OCI-LY7 (cell line): ENCODE data around the gene YKT6. TPM values are rescaled to one million over a fixed set of nuclear protein-coding genes. Genes with fewer than 3 reads are reported as not detected.

ENCODE experiments used
- BruUV-seq: library from RNA; stranded (reverse); fragments of 400-500 nt; replicated peaks from 2 replicates; lab custom pipeline; 2021; lab: Mats Ljungman, UMichigan
- CTCF ChIA-PET: fragments of 300-600 bp; sonication (Branson Sonifier 250); formaldehyde crosslinking; loops from one replicate; lab custom pipeline; 2022; ENCODE audit warnings: antibody characterized with exemption; ENCODE audit not compliant: unreplicated experiment; lab: Charles Lee
- POLR2A ChIA-PET: fragments of 300-600 bp; sonication (Branson Sonifier 250); formaldehyde crosslinking; loops from one replicate; lab custom pipeline; 2022; ENCODE audit warnings: antibody characterized with exemption; lab: Charles Lee
- DNase-seq: peaks from one replicate; pipeline ENCODE4 v3.0.0-alpha.2; 2015; ENCODE audit warnings: low spot score
- H2AFZ ChIP-seq: fragments of 200-600 bp; sonication (generic), shearing (Covaris generic); 2 replicates; pipeline ENCODE4 v1.6.1; 2014; ENCODE audit warnings: mild to moderate bottlenecking, antibody characterized with exemption, low read length, moderate library complexity
- H3K27ac ChIP-seq: fragments of 200-600 bp; sonication (generic); 2 replicates; pipeline ENCODE4 v1.5.1; 2014; ENCODE audit warnings: mixed run types, low read depth, mild to moderate bottlenecking, moderate library complexity, low read length, inconsistent platforms; ENCODE audit not compliant: poor library complexity, severe bottlenecking
- H3K36me3 ChIP-seq: fragments of 200-600 bp; sonication (generic); 2 replicates; pipeline ENCODE4 v1.6.1; 2014; ENCODE audit warnings: mild to moderate bottlenecking, antibody characterized with exemption, low read length, moderate library complexity, mixed read lengths; ENCODE audit not compliant: insufficient read depth
- H3K4me1 ChIP-seq: fragments of 200-600 bp; sonication (generic); 2 replicates; pipeline ENCODE4 v1.5.1; 2014; ENCODE audit warnings: mild to moderate bottlenecking, low read length; ENCODE audit not compliant: insufficient read depth, poor library complexity, severe bottlenecking
- H3K4me2 ChIP-seq: fragments of 200-600 bp; sonication (generic); 2 replicates; pipeline ENCODE4 v1.6.1; 2014; ENCODE audit warnings: mild to moderate bottlenecking, low read length
- H3K4me3 ChIP-seq: fragments of 200-600 bp; sonication (generic); 2 replicates; pipeline ENCODE4 v1.5.1; 2014; ENCODE audit warnings: mild to moderate bottlenecking, low read depth, low read length; ENCODE audit not compliant: poor library complexity, severe bottlenecking
- H3K79me2 ChIP-seq: fragments of 200-600 bp; sonication (generic); 2 replicates; pipeline ENCODE4 v1.6.1; 2016; ENCODE audit warnings: low read depth, mild to moderate bottlenecking, low read length, moderate library complexity, mixed read lengths; ENCODE audit not compliant: insufficient read depth
- H3K9me2 ChIP-seq: fragments of 200-600 bp; sonication (generic); 2 replicates; pipeline ENCODE4 v1.6.1; 2016; ENCODE audit warnings: mild to moderate bottlenecking, low read length, mixed read lengths; ENCODE audit not compliant: insufficient read depth
- H3K9me3 ChIP-seq: fragments of 200-600 bp; sonication (generic); 2 replicates; pipeline ENCODE4 v1.6.1; 2014; ENCODE audit warnings: mild to moderate bottlenecking, mixed run types, low read length, mixed read lengths
- H4K20me1 ChIP-seq: fragments of 200-600 bp; sonication (generic); 2 replicates; pipeline ENCODE4 v1.6.1; 2014; ENCODE audit warnings: mild to moderate bottlenecking, antibody characterized with exemption, low read length, moderate library complexity, mixed read lengths; ENCODE audit not compliant: insufficient read depth
- CTCF ChIP-seq: fragments of 200-600 bp; sonication (generic); conservative IDR thresholded peaks from 2 replicates; pipeline ENCODE4 v1.5.1; 2014; ENCODE audit warnings: mild to moderate bottlenecking, antibody characterized with exemption, low read length, moderate library complexity, mixed read lengths
- EZH2phosphoT487 ChIP-seq: fragments of 200-600 bp; sonication (generic); IDR thresholded peaks from 2 replicates; pipeline ENCODE4 v1.6.1; 2018; ENCODE audit warnings: low read depth, borderline replicate concordance, mild to moderate bottlenecking, mixed run types, antibody characterized with exemption, low read length, moderate library complexity, mixed read lengths
- intact Hi-C: fragments of 100-400 bp; cut with micrococcal nuclease; formaldehyde crosslinking; loops from one replicate; pipeline ENCODE4 v1.10.0; 2022; ENCODE audit not compliant: unreplicated experiment
- total RNA-seq, 2 experiments: library from RNA; depleted of rRNA in 1 of 2; stranded (reverse); fragments of >200 nt in 1 of 2; shearing (Covaris generic) in 1 of 2; gene quantifications; 2 replicates each; pipeline ENCODE4 v1.2.3, GENCODE V29; 2014 to 2022

YKT6 gene
- total RNA-seq, 2 experiments from 2014 or later = 50.6 to 74.2 TPM

- ChIA-PET POLR2A (no interaction called here), CTCF (no interaction called here)
- BruUV-seq = no TSS peak
These were observed 41.7 kb upstream of the YKT6 start for GRCh38 chr7:44158873-44159631.

GRCh38 chr7:44159824-44160630 lies 40.8 kb upstream of the YKT6 start:
- no peak overlapping the region for H2AFZ ChIP-seq
- DNase-seq = no peak
- no peak for TF ChIP-seq CTCF
- TF ChIP-seq EZH2phosphoT487 = no peak
- no TSS peak for BruUV-seq
- no peaks in the 10 kb centered on the region for H3K79me2 ChIP-seq
- no peaks in the 10 kb centered on the region for H3K4me1 ChIP-seq
- intact Hi-C loops = no loop called here
- POLR2A ChIA-PET = no interaction called here
- H3K9me3 ChIP-seq = no peaks in the 10 kb centered on the region
- CTCF ChIA-PET = no interaction called here
- no peak overlapping the region for H3K4me2 ChIP-seq
- no peaks in the 10 kb centered on the region for H4K20me1 ChIP-seq
- H3K36me3 ChIP-seq = no peaks in the 10 kb centered on the region
- no peak overlapping the region for H3K27ac ChIP-seq
- no peaks in the 10 kb centered on the region for H3K9me2 ChIP-seq
- H3K4me3 ChIP-seq = no peak overlapping the region

More at GRCh38 chr7:44158873-44159631, 41.7 kb upstream of the YKT6 start:
- Histone ChIP-seq H3K36me3 (no peaks in the 10 kb centered on the region), H3K4me3 (no peak overlapping the region), H3K9me3 (no peaks in the 10 kb centered on the region), H3K9me2 (no peaks in the 10 kb centered on the region), H3K4me1 (no peaks in the 10 kb centered on the region), H3K4me2 (no peak overlapping the region), H3K27ac (no peak overlapping the region), H4K20me1 (no peaks in the 10 kb centered on the region), H2AFZ (no peak overlapping the region), H3K79me2 (no peaks in the 10 kb centered on the region)
- intact Hi-C loops = no loop called here
- DNase-seq = no peak
- TF ChIP-seq EZH2phosphoT487 (no peak), CTCF (no peak)

GRCh38 chr7:44161371-44161770 lies 39.4 kb upstream of the YKT6 start:
- Histone ChIP-seq H4K20me1 (no peaks in the 10 kb centered on the region), H3K4me2 (no peak overlapping the region), H3K79me2 (no peaks in the 10 kb centered on the region), H3K27ac (no peak overlapping the region), H2AFZ (no peak overlapping the region), H3K9me2 (no peaks in the 10 kb centered on the region), H3K36me3 (no peaks in the 10 kb centered on the region), H3K9me3 (no peaks in the 10 kb centered on the region), H3K4me3 (no peak overlapping the region), H3K4me1 (no peaks in the 10 kb centered on the region)
- TF ChIP-seq CTCF (no peak), EZH2phosphoT487 (no peak)
- CTCF ChIA-PET = no interaction called here
- POLR2A ChIA-PET = no interaction called here
- intact Hi-C loops = no loop called here
- DNase-seq = no peak
- BruUV-seq = no TSS peak
